Small intestine (tissue), 7 donors: ENCODE results near the gene SH3PXD2B. TPM values are rescaled to one million over a fixed set of nuclear protein-coding genes. Genes with fewer than 3 reads are reported as not detected.
"Not testable (repeated sequence)": the region's sequence is repeated elsewhere in the genome, so short reads cannot be mapped to it uniquely, and the experiment has no call there.

ENCODE experiments used
- DNase-seq, 2 donors: peaks; one replicate each; pipeline versions ENCODE4 v3.0.0 to v3.0.0-alpha.2; 2013
- FAIRE-seq: peaks from 2 replicates; lab custom pipeline; 2012; peaks lifted over from hg19 to GRCh38; lab: Jason Lieb, UNC
- H3K27ac ChIP-seq, 3 donors: one replicate each; pipeline ENCODE4 v1.5.1; 2013; ENCODE audit warnings: low read length in 2 of 3, mild to moderate bottlenecking in 2 of 3, control low read depth in 1 of 3, inconsistent platforms in 1 of 3, low read depth in 1 of 3, moderate library complexity in 1 of 3
- H3K27me3 ChIP-seq, 3 donors: one replicate each; pipeline ENCODE4 v1.6.1; 2013; ENCODE audit warnings: low read length in 3 of 3, inconsistent platforms in 1 of 3; ENCODE audit not compliant: control insufficient read depth in 3 of 3, insufficient read depth in 3 of 3
- H3K36me3 ChIP-seq, 3 donors: one replicate each; pipeline ENCODE4 v1.6.1; 2013; ENCODE audit warnings: low read length in 3 of 3, inconsistent platforms in 1 of 3, low read depth in 1 of 3, mild to moderate bottlenecking in 1 of 3, moderate library complexity in 1 of 3; ENCODE audit not compliant: control insufficient read depth in 3 of 3, insufficient read depth in 2 of 3
- H3K4me1 ChIP-seq, 3 donors: one replicate each; pipeline ENCODE4 v1.6.1; 2013; ENCODE audit warnings: low read length in 2 of 3, inconsistent platforms in 1 of 3, low read depth in 1 of 3, mild to moderate bottlenecking in 1 of 3, moderate library complexity in 1 of 3; ENCODE audit not compliant: control insufficient read depth in 3 of 3, insufficient read depth in 2 of 3
- H3K4me3 ChIP-seq, 3 donors: one replicate each; pipeline ENCODE4 v1.5.1; 2013; ENCODE audit warnings: low read length in 3 of 3, control low read depth in 1 of 3, inconsistent platforms in 1 of 3, low read depth in 1 of 3, mild to moderate bottlenecking in 1 of 3, moderate library complexity in 1 of 3
- H3K9me3 ChIP-seq, 2 donors: one replicate each; pipeline ENCODE4 v1.6.1; 2013; ENCODE audit warnings: low read depth in 1 of 2, low read length in 1 of 2; ENCODE audit not compliant: control insufficient read depth in 2 of 2, insufficient read depth in 1 of 2
- WGBS, 3 donors: extraction: QIAGEN DNeasy Blood & Tissue Kit; methylation state at CpG; one replicate each; pipeline ENCODE4 v1.1.7; 2013; 5-methylcytosine and 5-hydroxymethylcytosine counted together
- polyA plus RNA-seq, 4 donors: library from polyadenylated mRNA; stranded (reverse) in 3 of 4; unstranded in 1 of 4; fragments of 200-250 nt in 3 of 4; fragments of 120-200 nt in 1 of 4; gene quantifications; one replicate each; pipeline versions ENCODE4 v1.2.1 to v1.2.3, GENCODE V29; 2013
- donor health status: healthy with polysubstance abuse.
- donor health status: control.
- donor health status: control.
- donor health status: Bipolar disorder and iron deficiency.
- donor health status: healthy.

Gene SH3PXD2B
- polyA plus RNA-seq, 4 donors: 1.1 to 11.9 (median 6.5) TPM

DNA sequence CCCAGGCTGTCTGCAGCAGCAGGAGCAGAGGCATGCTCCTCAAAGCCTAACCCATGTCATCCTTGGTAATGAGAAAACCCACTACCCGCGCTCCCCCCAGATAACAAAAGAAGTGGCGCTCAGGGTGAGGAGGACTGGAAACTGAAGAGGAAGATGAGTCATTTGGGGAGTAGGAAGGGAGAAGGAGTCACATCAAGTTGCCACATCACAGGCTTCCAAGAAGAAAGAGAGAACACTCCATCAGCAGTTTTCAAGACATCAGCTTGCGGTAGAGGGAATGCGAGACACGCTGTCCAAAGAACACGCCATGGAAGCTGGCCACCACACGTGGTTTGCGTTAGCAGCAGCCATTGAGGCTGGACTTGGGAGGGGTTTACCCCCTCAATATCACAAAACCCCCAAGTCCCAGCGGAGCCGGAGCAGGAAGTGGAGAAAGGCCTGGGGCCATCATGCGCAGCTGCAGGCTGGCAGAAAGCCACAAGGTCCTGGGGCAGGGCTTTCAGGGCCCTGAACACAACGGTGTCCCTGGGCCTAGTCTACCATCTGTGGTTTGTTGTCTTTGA is 41.5 kb downstream of the SH3PXD2B start:
- H3K4me1 ChIP-seq: peaks cover 0 to 17% (median 0%) of the 10 kb centered on the region in 3 donors
- no peak for FAIRE-seq
- WGBS, 3 donors: 54 to 93% (median 75%) methylated on average over 13 of the region's 13 CpGs

DNA sequence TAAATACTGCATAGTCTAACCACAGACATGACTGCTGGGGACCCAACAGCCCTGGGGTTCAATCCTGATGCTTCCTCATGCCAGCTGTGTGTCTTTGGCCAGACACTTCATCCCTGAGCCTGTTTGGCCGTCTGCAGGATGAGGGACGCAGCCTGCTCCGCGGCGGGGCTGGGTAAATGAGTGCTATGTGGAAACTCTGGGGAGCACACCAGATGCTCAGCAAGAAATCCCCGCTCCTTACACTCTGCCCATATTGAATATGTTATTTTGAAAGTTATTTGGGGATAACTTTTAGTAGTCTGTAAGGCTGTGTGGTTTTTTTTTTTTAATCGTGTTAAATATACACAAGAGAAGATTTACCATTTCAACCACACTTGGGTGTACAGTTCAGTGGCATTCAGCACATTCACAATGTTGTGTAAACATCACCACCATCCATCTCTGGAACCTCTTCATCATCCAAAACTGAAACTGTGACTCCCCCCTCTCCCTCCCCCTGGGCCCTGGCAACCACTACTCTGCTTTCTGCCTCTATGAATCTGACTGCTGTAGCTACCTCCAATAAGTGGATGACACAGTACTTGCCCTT is 42.7 kb downstream of the SH3PXD2B start:
- no peaks in the 10 kb centered on the region for H3K9me3 ChIP-seq
- no peak for FAIRE-seq
- H3K27ac ChIP-seq: peak overlapping the region in 2 of 3 donors; percentile 36 to 87
- 57 to 83% (median 77%) methylated on average over 7 of the region's 7 CpGs for WGBS, 3 donors
- DNase-seq: no peak
- H3K27me3 ChIP-seq: no peaks in the 10 kb centered on the region
- H3K36me3 ChIP-seq: peaks cover 0 to 9% (median 0%) of the 10 kb centered on the region in 3 donors
- H3K4me3 ChIP-seq: no peak overlapping the region
- peaks cover 0 to 16% (median 0%) of the 10 kb centered on the region in 3 donors for H3K4me1 ChIP-seq

More for the DNA sequence above, 41.5 kb downstream of the SH3PXD2B start:
- peak in 1 of 2 donors; percentile 24 for DNase-seq
- H3K27ac ChIP-seq: peak overlapping the region in 1 of 3 donors; percentile 87
- peaks cover 0 to 11% (median 0%) of the 10 kb centered on the region in 3 donors for H3K36me3 ChIP-seq
- H3K27me3 ChIP-seq: no peaks in the 10 kb centered on the region
- no peaks in the 10 kb centered on the region for H3K9me3 ChIP-seq
- no peak overlapping the region for H3K4me3 ChIP-seq

DNA sequence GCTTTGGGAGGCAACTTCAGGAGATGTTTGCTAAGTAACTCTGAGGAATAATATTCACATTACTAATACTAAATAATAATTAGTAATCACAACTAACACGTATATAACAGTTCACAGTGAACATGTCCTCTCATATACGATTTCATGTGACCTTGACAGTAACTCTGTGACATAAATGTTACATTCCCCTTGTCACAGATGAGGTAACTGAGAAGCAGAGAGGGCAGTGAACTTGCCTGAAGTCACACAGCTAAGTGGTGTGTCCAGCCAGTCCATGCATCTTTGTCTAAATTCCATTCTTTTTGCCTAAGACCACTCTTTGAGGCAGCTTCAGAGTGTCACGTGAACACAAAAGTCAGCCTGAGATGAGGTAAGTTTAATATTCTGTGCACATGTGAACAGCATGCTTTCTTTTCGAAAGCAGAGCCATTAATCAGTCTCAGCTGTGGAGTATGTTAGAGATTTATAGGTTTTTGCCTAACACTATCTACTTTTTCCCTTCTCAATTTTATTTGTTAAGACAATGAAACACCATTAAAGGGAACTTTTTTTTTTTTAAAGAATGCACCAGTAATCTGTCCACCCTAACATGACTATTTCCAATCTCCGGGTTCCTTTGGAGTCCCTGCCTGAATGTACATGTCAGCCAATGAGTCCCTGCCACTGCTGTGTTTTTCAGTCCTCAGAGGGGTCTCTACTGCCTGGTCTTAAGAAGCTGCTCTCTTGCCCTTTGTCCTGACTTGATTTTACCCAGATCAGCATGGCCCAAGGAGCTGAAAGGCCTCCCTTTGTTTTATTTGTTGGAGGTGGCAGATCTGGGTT is 43.5 kb downstream of the SH3PXD2B start:
- FAIRE-seq: no peak
- no peak for DNase-seq
- peaks cover 0 to 16% (median 0%) of the 10 kb centered on the region in 3 donors for H3K4me1 ChIP-seq
- no peaks in the 10 kb centered on the region for H3K9me3 ChIP-seq
- no peak overlapping the region for H3K4me3 ChIP-seq
- peak overlapping the region in 2 of 3 donors; percentile 36 to 46 for H3K27ac ChIP-seq
- WGBS, 3 donors: 71 to 87% (median 71%) methylated on average over 5 of the region's 5 CpGs
- peaks cover 0 to 11% (median 0%) of the 10 kb centered on the region in 3 donors for H3K36me3 ChIP-seq
- no peaks in the 10 kb centered on the region for H3K27me3 ChIP-seq

DNA sequence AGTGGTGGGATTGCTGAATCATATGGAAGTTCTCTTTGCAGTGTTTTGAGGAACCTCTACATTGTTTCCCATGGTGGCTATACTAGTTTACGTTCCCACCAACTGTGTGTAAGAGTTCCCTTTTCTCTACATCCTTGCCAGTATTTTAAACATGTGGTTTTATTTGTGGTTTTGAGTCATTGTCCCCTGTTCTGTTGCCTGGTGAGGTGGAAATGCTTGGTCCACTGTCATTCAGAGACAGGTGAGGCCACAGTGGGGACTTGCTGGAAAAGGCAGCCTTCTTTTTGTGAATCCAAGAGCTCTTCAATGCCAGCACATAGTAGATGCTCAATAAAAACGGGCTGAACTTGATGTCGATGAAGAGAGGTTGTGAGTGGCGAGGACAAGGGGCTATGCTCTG is 44.2 kb downstream of the SH3PXD2B start:
- H3K4me1 ChIP-seq: peaks cover 0 to 12% (median 0%) of the 10 kb centered on the region in 3 donors
- H3K27ac ChIP-seq: peak overlapping the region in 1 of 3 donors; percentile 14
- H3K9me3 ChIP-seq: no peaks in the 10 kb centered on the region
- 79 to 91% (median 86%) methylated on average over 4 of the region's 4 CpGs for WGBS, 3 donors
- H3K4me3 ChIP-seq: no peak overlapping the region
- FAIRE-seq: no peak
- DNase-seq: no peak
- peaks cover 0 to 10% (median 0%) of the 10 kb centered on the region in 3 donors for H3K36me3 ChIP-seq
- H3K27me3 ChIP-seq: no peaks in the 10 kb centered on the region

DNA sequence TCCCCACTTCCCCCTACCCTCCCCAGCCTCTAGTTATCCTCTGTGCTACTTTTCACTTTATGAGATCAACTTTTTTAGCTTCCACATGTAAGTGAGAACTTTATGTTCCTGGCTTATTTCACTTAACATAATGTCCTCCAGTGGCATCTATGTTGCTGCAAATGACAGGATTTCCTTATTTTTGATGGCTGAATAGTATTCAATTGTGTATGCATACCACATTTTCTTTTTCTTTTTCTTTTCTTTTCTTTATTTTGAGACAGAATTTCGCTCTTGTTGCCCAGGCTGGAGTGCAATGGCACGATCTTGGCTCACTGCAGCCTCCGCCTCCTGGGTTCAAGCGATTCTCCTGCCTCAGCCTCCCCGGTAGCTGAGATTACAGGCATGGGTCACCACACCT is 44.8 kb downstream of the SH3PXD2B start:
- WGBS, 3 donors: 94 to 99% (median 94%) methylated on average over 5 of the region's 5 CpGs
- DNase-seq, FAIRE-seq, H3K9me3 ChIP-seq, H3K4me1 ChIP-seq, H3K27me3 ChIP-seq, H3K27ac ChIP-seq, H3K4me3 ChIP-seq: not testable (repeated sequence)
- peaks cover 0 to 15% (median 0%) of the 10 kb centered on the region in 3 donors for H3K36me3 ChIP-seq

DNA sequence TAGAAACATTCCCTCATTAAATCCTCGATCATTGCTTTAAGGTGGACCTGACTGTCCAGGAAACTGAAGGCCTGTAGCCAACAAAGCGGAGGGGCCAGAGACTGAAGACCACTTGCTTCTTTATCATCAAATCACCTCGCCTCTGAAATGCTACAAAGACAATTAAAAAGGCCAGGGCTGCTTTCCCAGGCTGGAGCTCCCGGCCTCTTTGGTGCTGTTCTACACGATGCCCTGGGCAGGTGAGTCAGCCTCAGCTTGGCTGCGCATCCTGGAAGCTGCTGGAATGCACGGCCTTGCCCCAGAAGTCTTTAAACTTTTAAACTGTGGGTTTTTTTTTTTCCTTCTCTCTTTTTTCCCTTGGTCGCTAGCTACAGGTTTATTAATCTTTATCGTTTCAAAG is 46.5 kb downstream of the SH3PXD2B start:
- 83 to 86% (median 84%) methylated on average over 9 of the region's 9 CpGs for WGBS, 3 donors
- FAIRE-seq (no peak), DNase-seq (no peak)
- Histone ChIP-seq H3K4me1 (peaks cover 0 to 10% (median 0%) of the 10 kb centered on the region in 3 donors), H3K4me3 (no peak overlapping the region), H3K36me3 (peaks cover 0 to 21% (median 0%) of the 10 kb centered on the region in 3 donors), H3K27me3 (no peaks in the 10 kb centered on the region), H3K27ac (no peak overlapping the region), H3K9me3 (peaks cover 0 to under 1% of the 10 kb centered on the region in 2 donors)

DNA sequence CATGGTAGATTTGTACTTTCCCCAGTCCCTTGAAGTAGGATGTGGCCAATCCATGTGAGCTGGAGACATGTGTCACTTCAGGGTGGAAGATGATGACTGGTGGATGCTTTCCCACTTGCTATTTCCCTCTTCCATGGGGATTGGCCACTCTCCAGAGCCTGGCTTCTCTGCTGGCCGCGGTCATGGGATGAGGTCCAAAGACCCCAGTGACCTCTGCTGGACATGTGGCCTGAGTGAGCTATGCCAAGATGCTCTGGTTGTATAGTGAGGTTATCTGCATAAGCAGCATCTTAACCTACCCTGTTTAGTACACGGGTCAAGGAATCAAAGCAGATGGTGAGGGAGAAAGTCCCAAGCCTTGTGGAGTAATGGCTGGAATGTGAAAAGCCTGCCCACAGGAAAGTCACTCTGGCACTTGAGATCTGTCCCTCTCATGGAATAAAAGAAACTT is 47.1 kb downstream of the SH3PXD2B start:
- no peak for FAIRE-seq
- Histone ChIP-seq H3K36me3 (peaks cover 0 to 22% (median 0%) of the 10 kb centered on the region in 3 donors), H3K27me3 (no peaks in the 10 kb centered on the region), H3K4me1 (peaks cover 0 to 13% (median 0%) of the 10 kb centered on the region in 3 donors), H3K4me3 (no peak overlapping the region), H3K9me3 (peaks cover 0 to 5% of the 10 kb centered on the region in 2 donors), H3K27ac (no peak overlapping the region)
- DNase-seq: no peak
- WGBS, 3 donors: 57 to 78% (median 77%) methylated on average over 3 of the region's 3 CpGs
